Superior temporal gyrus (tissue), 1 donor: Measurements from ENCODE around the gene MMS22L.
"Not testable (repeated sequence)": the region's sequence is repeated elsewhere in the genome, so short reads cannot be mapped to it uniquely, and the experiment has no call there.

Source experiments
- DNase-seq: peaks from one replicate; pipeline ENCODE4 v3.0.0-alpha.2; 2016; ENCODE audit errors: extremely low spot score

Gene MMS22L

GRCh38 chr6:97222903-97223302 is 60.1 kb downstream of the MMS22L start:
- no peak for DNase-seq

GRCh38 chr6:97218912-97219311 is 64.1 kb downstream of the MMS22L start:
- DNase-seq: no peak

- DNase-seq: peak; percentile 94
Observed at GRCh38 chr6:97215157-97215769, 67.8 kb downstream of the MMS22L start.

- DNase-seq: no peak
Observed at GRCh38 chr6:97214671-97215070, 68.3 kb downstream of the MMS22L start.

- no peak for DNase-seq
Observed at GRCh38 chr6:97207383-97207782, 75.6 kb downstream of the MMS22L start.

GRCh38 chr6:97205966-97206365 is 77.0 kb downstream of the MMS22L start:
- no peak for DNase-seq

- DNase-seq: no peak
Observed at GRCh38 chr6:97203343-97203742, 79.7 kb downstream of the MMS22L start.

- DNase-seq: no peak
Observed at GRCh38 chr6:97198046-97198565, 84.9 kb downstream of the MMS22L start.

GRCh38 chr6:97195117-97195516 is 87.9 kb downstream of the MMS22L start:
- DNase-seq: no peak

GRCh38 chr6:97189767-97190166 is 93.2 kb downstream of the MMS22L start:
- no peak for DNase-seq

- DNase-seq: no peak
Observed at GRCh38 chr6:97187951-97188350, 95.1 kb downstream of the MMS22L start.

- DNase-seq: peak; percentile 94
Observed at GRCh38 chr6:97186416-97186999, 96.5 kb downstream of the MMS22L start.

- no peak for DNase-seq
Observed at GRCh38 chr6:97177905-97178304, 105.1 kb downstream of the MMS22L start.

GRCh38 chr6:97176468-97176867 is 106.5 kb downstream of the MMS22L start:
- no peak for DNase-seq

GRCh38 chr6:97175806-97176205 is 107.2 kb downstream of the MMS22L start:
- no peak for DNase-seq

- DNase-seq: no peak
Observed at GRCh38 chr6:97174471-97174870, 108.5 kb downstream of the MMS22L start.

GRCh38 chr6:97160280-97160679 is 122.7 kb downstream of the MMS22L start:
- no peak for DNase-seq

GRCh38 chr6:97155447-97155846 is 127.6 kb downstream of the MMS22L start:
- not testable (repeated sequence) for DNase-seq

- DNase-seq: no peak
Observed at GRCh38 chr6:97154015-97154414, 129.0 kb downstream of the MMS22L start.

- DNase-seq: no peak
Observed at GRCh38 chr6:97151601-97152000, 131.4 kb downstream of the MMS22L start.

GRCh38 chr6:97150932-97151331 is 132.1 kb downstream of the MMS22L start:
- no peak for DNase-seq

GRCh38 chr6:97147421-97147820 is 135.6 kb downstream of the MMS22L start:
- no peak for DNase-seq

GRCh38 chr6:97145691-97146090 is 137.3 kb downstream of the MMS22L start:
- no peak for DNase-seq

- DNase-seq: no peak
Observed at GRCh38 chr6:97141756-97142155, 141.3 kb downstream of the MMS22L start.
